IPS DF 6.9 (cell line): ENCODE measurements around the gene ZFAND5.

Source experiments
- DNase-seq: peaks from one replicate; pipeline ENCODE4 v3.0.0-alpha.2; 2013; ENCODE audit warnings: low read depth, low spot score
- H3K27ac ChIP-seq: one replicate; pipeline ENCODE4 v1.5.1; 2013; ENCODE audit warnings: low read length, control low read depth
- H3K27me3 ChIP-seq: 2 replicates; pipeline ENCODE4 v1.6.1; 2013; ENCODE audit warnings: mild to moderate bottlenecking, low read length; ENCODE audit not compliant: control insufficient read depth, insufficient read depth
- H3K36me3 ChIP-seq: 2 replicates; pipeline ENCODE4 v1.6.1; 2013; ENCODE audit warnings: low read length; ENCODE audit not compliant: control insufficient read depth, insufficient read depth
- H3K4me1 ChIP-seq: 2 replicates; pipeline ENCODE4 v1.6.1; 2013; ENCODE audit warnings: low read length; ENCODE audit not compliant: control insufficient read depth, insufficient read depth
- H3K4me3 ChIP-seq: 2 replicates; pipeline ENCODE4 v1.5.1; 2013; ENCODE audit warnings: mild to moderate bottlenecking, low read length
- H3K9me3 ChIP-seq: 2 replicates; pipeline ENCODE4 v1.6.1; 2013; ENCODE audit warnings: low read length, inconsistent platforms; ENCODE audit not compliant: control insufficient read depth, insufficient read depth
- WGBS: extraction: QIAGEN DNeasy Blood & Tissue Kit; methylation state at CpG from one replicate; pipeline ENCODE4 v1.1.7; 2013; ENCODE audit warnings: mixed read lengths, missing lambda C conversion rate; ENCODE audit not compliant: insufficient read length, insufficient coverage; 5-methylcytosine and 5-hydroxymethylcytosine counted together

Gene ZFAND5

GRCh38 chr9:72364679-72365524 lies at the start of gene ZFAND5:
TSS of gene ZFAND5 (minus strand) at chr9:72365208. CDS start at chr9:72360778, 4,430 bp downstream.
- no CpG with 5 or more reads among the region's 110 CpGs for WGBS
- DNase-seq = peak; percentile 86
- peak within 1 kb of the TSS; percentile 100 for H3K4me3 ChIP-seq
- H3K27ac ChIP-seq = no peak within 1 kb of the TSS
- H3K9me3 ChIP-seq = no peaks in the 10 kb centered on the region
- peaks cover 6% of the 10 kb centered on the region; the same call in 1 of the 2 replicates for H3K36me3 ChIP-seq
- no peaks in the 10 kb centered on the region for H3K4me1 ChIP-seq
- H3K27me3 ChIP-seq = no peaks in the 10 kb centered on the region

- DNase-seq = no peak
- no peaks in the 10 kb centered on the region for H3K4me1 ChIP-seq
- no peaks in the 10 kb centered on the region for H3K36me3 ChIP-seq
- H3K27me3 ChIP-seq = no peaks in the 10 kb centered on the region
- H3K9me3 ChIP-seq = no peaks in the 10 kb centered on the region
- WGBS = no CpG with 5 or more reads among the region's 2 CpGs
- no peak overlapping the region for H3K27ac ChIP-seq
- no peak overlapping the region for H3K4me3 ChIP-seq
These were observed 47.6 kb upstream of the ZFAND5 start for GRCh38 chr9:72412483-72413040.

GRCh38 chr9:72410214-72410613 lies 45.2 kb upstream of the ZFAND5 start:
- Histone ChIP-seq H3K27me3 (no peaks in the 10 kb centered on the region), H3K27ac (no peak overlapping the region), H3K4me3 (no peak overlapping the region), H3K9me3 (no peaks in the 10 kb centered on the region), H3K36me3 (no peaks in the 10 kb centered on the region), H3K4me1 (no peaks in the 10 kb centered on the region)
- WGBS = no CpG with 5 or more reads among the region's 1 CpG
- DNase-seq = no peak

- Histone ChIP-seq H3K4me1 (no peaks in the 10 kb centered on the region), H3K27ac (no peak overlapping the region), H3K4me3 (no peak overlapping the region), H3K27me3 (no peaks in the 10 kb centered on the region), H3K9me3 (no peaks in the 10 kb centered on the region), H3K36me3 (no peaks in the 10 kb centered on the region)
- no CpG with 5 or more reads among the region's 2 CpGs for WGBS
- no peak for DNase-seq
These were observed 42.1 kb upstream of the ZFAND5 start for GRCh38 chr9:72407114-72407513.

GRCh38 chr9:72402744-72403143 lies 37.7 kb upstream of the ZFAND5 start:
- H3K27me3 ChIP-seq = no peaks in the 10 kb centered on the region
- no peak overlapping the region for H3K4me3 ChIP-seq
- H3K36me3 ChIP-seq = no peaks in the 10 kb centered on the region
- H3K4me1 ChIP-seq = no peaks in the 10 kb centered on the region
- no peak for DNase-seq
- 100% methylated on average over 1 of the region's 2 CpGs for WGBS
- no peak overlapping the region for H3K27ac ChIP-seq
- H3K9me3 ChIP-seq = no peaks in the 10 kb centered on the region

- Histone ChIP-seq H3K9me3 (no peaks in the 10 kb centered on the region; the same call in 1 of the 2 replicates), H3K27me3 (no peaks in the 10 kb centered on the region), H3K4me1 (no peaks in the 10 kb centered on the region), H3K36me3 (no peaks in the 10 kb centered on the region), H3K27ac (no peak overlapping the region), H3K4me3 (no peak overlapping the region)
- WGBS = no CpG with 5 or more reads among the region's 1 CpG
- no peak for DNase-seq
These were observed 36.4 kb upstream of the ZFAND5 start for GRCh38 chr9:72401396-72401795.

- H3K4me1 ChIP-seq = no peaks in the 10 kb centered on the region
- H3K9me3 ChIP-seq = no peaks in the 10 kb centered on the region; the same call in 1 of the 2 replicates
- H3K4me3 ChIP-seq = no peak overlapping the region
- no peak overlapping the region for H3K27ac ChIP-seq
- no CpG with 5 or more reads among the region's 2 CpGs for WGBS
- DNase-seq = no peak
- H3K36me3 ChIP-seq = no peaks in the 10 kb centered on the region
- no peaks in the 10 kb centered on the region for H3K27me3 ChIP-seq
These were observed 35.9 kb upstream of the ZFAND5 start for GRCh38 chr9:72400866-72401265.

- no peak overlapping the region for H3K27ac ChIP-seq
- no CpG with 5 or more reads among the region's 2 CpGs for WGBS
- no peaks in the 10 kb centered on the region for H3K36me3 ChIP-seq
- no peak overlapping the region for H3K4me3 ChIP-seq
- DNase-seq = no peak
- H3K4me1 ChIP-seq = no peaks in the 10 kb centered on the region
- H3K9me3 ChIP-seq = no peaks in the 10 kb centered on the region; the same call in 1 of the 2 replicates
- no peaks in the 10 kb centered on the region for H3K27me3 ChIP-seq
These were observed 34.4 kb upstream of the ZFAND5 start for GRCh38 chr9:72399391-72399790.

GRCh38 chr9:72396247-72397091 lies 31.5 kb upstream of the ZFAND5 start:
- no peak for DNase-seq
- Histone ChIP-seq H3K4me3 (no peak overlapping the region), H3K9me3 (no peaks in the 10 kb centered on the region; the same call in 1 of the 2 replicates), H3K27me3 (no peaks in the 10 kb centered on the region), H3K27ac (no peak overlapping the region), H3K36me3 (no peaks in the 10 kb centered on the region), H3K4me1 (no peaks in the 10 kb centered on the region)
- no CpG with 5 or more reads among the region's 7 CpGs for WGBS

GRCh38 chr9:72394066-72394465 lies 29.1 kb upstream of the ZFAND5 start:
- Histone ChIP-seq H3K27ac (no peak overlapping the region), H3K27me3 (no peaks in the 10 kb centered on the region), H3K9me3 (no peaks in the 10 kb centered on the region; the same call in 1 of the 2 replicates), H3K36me3 (no peaks in the 10 kb centered on the region), H3K4me3 (no peak overlapping the region), H3K4me1 (no peaks in the 10 kb centered on the region)
- no CpG with 5 or more reads among the region's 2 CpGs for WGBS
- DNase-seq = no peak
